Stimulated activated naive CD4-positive, alpha-beta T cell treated with Interleukin-2 at 50 U/mL for 16 hours (primary cell): Measurements from ENCODE around the gene LORICRIN.
"Not testable (repeated sequence)": the region's sequence is repeated elsewhere in the genome, so short reads cannot be mapped to it uniquely, and the experiment has no call there.

ENCODE experiments used
- DNase-seq: peaks from one replicate; lab custom pipeline; 2025; lab: John Stamatoyannopoulos, UW

The LORICRIN gene

GRCh38 chr1:153259387-153259786 is at the start of gene LORICRIN:
LORICRIN (plus strand) TSS chr1:153259687; CDS start chr1:153260950, 1,263 bp downstream.
- no peak for DNase-seq

GRCh38 chr1:153210206-153210605 is 49.3 kb upstream of the LORICRIN start:
- no peak for DNase-seq

GRCh38 chr1:153212201-153212600 is 47.3 kb upstream of the LORICRIN start:
- no peak for DNase-seq

GRCh38 chr1:153213519-153213918 is 46.0 kb upstream of the LORICRIN start:
- DNase-seq: no peak

GRCh38 chr1:153217212-153217611 is 42.3 kb upstream of the LORICRIN start, which contains the start of gene PRR9:
PRR9 (plus strand) TSS chr1:153217584; CDS start chr1:153218145, 561 bp downstream.
- no peak for DNase-seq

GRCh38 chr1:153217744-153218416 is 41.6 kb upstream of the LORICRIN start:
- no peak for DNase-seq

- DNase-seq: no peak
These were observed 38.7 kb upstream of the LORICRIN start for GRCh38 chr1:153220606-153221303.

GRCh38 chr1:153223040-153223891 is 36.2 kb upstream of the LORICRIN start:
- not testable (repeated sequence) for DNase-seq

GRCh38 chr1:153227810-153228209 is 31.7 kb upstream of the LORICRIN start:
- DNase-seq: no peak

- no peak for DNase-seq
These were observed 31.0 kb upstream of the LORICRIN start for GRCh38 chr1:153228491-153228890.

GRCh38 chr1:153229076-153229829 is 30.2 kb upstream of the LORICRIN start:
- DNase-seq: not testable (repeated sequence)

- DNase-seq: no peak
These were observed 28.1 kb upstream of the LORICRIN start for GRCh38 chr1:153231363-153231762.

- DNase-seq: no peak
These were observed 27.7 kb upstream of the LORICRIN start for GRCh38 chr1:153231785-153232184.

GRCh38 chr1:153232553-153232952 is 26.9 kb upstream of the LORICRIN start:
- no peak for DNase-seq

- DNase-seq: no peak
These were observed 26.0 kb upstream of the LORICRIN start for GRCh38 chr1:153233448-153233847.

GRCh38 chr1:153238527-153238926 is 21.0 kb upstream of the LORICRIN start:
- DNase-seq: no peak

GRCh38 chr1:153242160-153242559 is 17.3 kb upstream of the LORICRIN start:
- no peak for DNase-seq

GRCh38 chr1:153245466-153245865 is 14.0 kb upstream of the LORICRIN start:
- no peak for DNase-seq

- DNase-seq: no peak
These were observed 13.5 kb upstream of the LORICRIN start for GRCh38 chr1:153246018-153246417.

- DNase-seq: no peak
These were observed 12.7 kb upstream of the LORICRIN start for GRCh38 chr1:153246825-153247224.

GRCh38 chr1:153248176-153248879 is 11.2 kb upstream of the LORICRIN start:
- DNase-seq: no peak
